ENCODE results near the gene ICA1.

- no peak for TF ChIP-seq CTCF (IDR thresholded peaks at IDR 0.05)
- no peak for TF ChIP-seq POLR2AphosphoS5 (IDR thresholded peaks at IDR 0.05)
These were observed 196.6 kb downstream of the ICA1 start for GRCh38 chr7:8065356-8065813.

Data from breast epithelium (tissue), 3 donors.